Smooth muscle cell (in vitro differentiated cells): ENCODE data around the gene ADH7. TPM values are rescaled to one million over a fixed set of nuclear protein-coding genes. Genes with fewer than 3 reads are reported as not detected.

ENCODE experiments used
- DNase-seq: peaks from one replicate; lab custom pipeline; 2025; ENCODE audit not compliant: unreplicated experiment; lab: John Stamatoyannopoulos, UW
- H2AFZ ChIP-seq: fragments of 200-600 bp; sonication (generic); 2 replicates; pipeline ENCODE4 v1.6.0; 2016; ENCODE audit warnings: antibody characterized with exemption, low read depth, mild to moderate bottlenecking
- H3F3A ChIP-seq: fragments of 200-600 bp; sonication (generic); 2 replicates; pipeline ENCODE4 v1.6.0; 2017; ENCODE audit warnings: antibody characterized with exemption, low read depth
- H3K27ac ChIP-seq: fragments of 200-600 bp; sonication (generic); 2 replicates; pipeline ENCODE4 v1.5.1; 2016; ENCODE audit warnings: low read depth, mild to moderate bottlenecking
- H3K27me3 ChIP-seq: fragments of 200-600 bp; sonication (generic); 2 replicates; pipeline ENCODE4 v1.6.1; 2016; ENCODE audit warnings: low read depth, mild to moderate bottlenecking
- H3K36me3 ChIP-seq: fragments of 200-600 bp; sonication (generic); 2 replicates; pipeline ENCODE4 v1.5.1; 2016; ENCODE audit warnings: low read depth
- H3K4me1 ChIP-seq: fragments of 200-600 bp; sonication (generic); 2 replicates; pipeline ENCODE4 v1.5.1; 2016; ENCODE audit warnings: low read depth
- H3K4me2 ChIP-seq: fragments of 200-600 bp; sonication (generic); 2 replicates; pipeline ENCODE4 v1.6.0; 2016; ENCODE audit warnings: mild to moderate bottlenecking
- H3K4me3 ChIP-seq: fragments of 200-600 bp; sonication (generic); 2 replicates; pipeline ENCODE4 v1.5.1; 2016; ENCODE audit warnings: mild to moderate bottlenecking
- H3K79me2 ChIP-seq: fragments of 200-600 bp; sonication (generic); 2 replicates; pipeline ENCODE4 v1.6.0; 2016; ENCODE audit warnings: low read depth, mild to moderate bottlenecking
- H3K9ac ChIP-seq: fragments of 200-600 bp; sonication (generic); 2 replicates; pipeline ENCODE4 v1.6.0; 2016; ENCODE audit warnings: low read depth
- H3K9me3 ChIP-seq: fragments of 200-600 bp; sonication (generic); replicated peaks from 2 replicates; pipeline ENCODE4 v1.5.1; 2016; ENCODE audit warnings: low read depth
- H4K20me1 ChIP-seq: fragments of 200-600 bp; sonication (generic); 2 replicates; pipeline ENCODE4 v1.6.0; 2016; ENCODE audit warnings: low read depth
- WGBS: methylation state at CpG from one replicate; pipeline ENCODE4 v1.1.7; 2016; ENCODE audit warnings: low lambda C conversion rate; 5-methylcytosine and 5-hydroxymethylcytosine counted together
- polyA plus RNA-seq: library from polyadenylated mRNA; unstranded; fragments of >200 nt; fragmentation: Nextera tagmentation; extraction: Ambion mirVana; gene quantifications from 2 replicates; pipeline ENCODE4 v1.2.1, GENCODE V29; 2016
- total RNA-seq: library from RNA; depleted of rRNA; stranded (reverse); fragments of >200 nt; gene quantifications from 2 replicates; pipeline ENCODE4 v1.2.3, GENCODE V29; 2014
- TF ChIP-seq, protein P1 (sequence below): fragments of 200-600 bp; sonication (generic); IDR thresholded peaks from 2 replicates; pipeline ENCODE4 v1.5.1; 2017; ENCODE audit warnings: borderline replicate concordance, mild to moderate bottlenecking, antibody characterized with exemption; ENCODE audit not compliant: insufficient read depth, poor library complexity, severe bottlenecking

Gene ADH7
- total and polyA plus RNA-seq, 2 experiments from 2014 or later = not detected

- no peak overlapping the region for H3K4me3 ChIP-seq
- WGBS = 97% methylated on average over 5 of the region's 5 CpGs
- no peaks in the 10 kb centered on the region for H3K9me3 ChIP-seq
- no peaks in the 10 kb centered on the region for H4K20me1 ChIP-seq
- TF ChIP-seq, protein P1, sequence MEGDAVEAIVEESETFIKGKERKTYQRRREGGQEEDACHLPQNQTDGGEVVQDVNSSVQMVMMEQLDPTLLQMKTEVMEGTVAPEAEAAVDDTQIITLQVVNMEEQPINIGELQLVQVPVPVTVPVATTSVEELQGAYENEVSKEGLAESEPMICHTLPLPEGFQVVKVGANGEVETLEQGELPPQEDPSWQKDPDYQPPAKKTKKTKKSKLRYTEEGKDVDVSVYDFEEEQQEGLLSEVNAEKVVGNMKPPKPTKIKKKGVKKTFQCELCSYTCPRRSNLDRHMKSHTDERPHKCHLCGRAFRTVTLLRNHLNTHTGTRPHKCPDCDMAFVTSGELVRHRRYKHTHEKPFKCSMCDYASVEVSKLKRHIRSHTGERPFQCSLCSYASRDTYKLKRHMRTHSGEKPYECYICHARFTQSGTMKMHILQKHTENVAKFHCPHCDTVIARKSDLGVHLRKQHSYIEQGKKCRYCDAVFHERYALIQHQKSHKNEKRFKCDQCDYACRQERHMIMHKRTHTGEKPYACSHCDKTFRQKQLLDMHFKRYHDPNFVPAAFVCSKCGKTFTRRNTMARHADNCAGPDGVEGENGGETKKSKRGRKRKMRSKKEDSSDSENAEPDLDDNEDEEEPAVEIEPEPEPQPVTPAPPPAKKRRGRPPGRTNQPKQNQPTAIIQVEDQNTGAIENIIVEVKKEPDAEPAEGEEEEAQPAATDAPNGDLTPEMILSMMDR = no peak
- H3K9ac ChIP-seq = no peak overlapping the region
- H3K36me3 ChIP-seq = no peaks in the 10 kb centered on the region
- no peaks in the 10 kb centered on the region for H3K27me3 ChIP-seq
- no peaks in the 10 kb centered on the region for H3K4me1 ChIP-seq
- no peaks in the 10 kb centered on the region for H3F3A ChIP-seq
- no peak overlapping the region for H2AFZ ChIP-seq
- no peak overlapping the region for H3K4me2 ChIP-seq
- H3K27ac ChIP-seq = no peak overlapping the region
- DNase-seq = no peak
- no peaks in the 10 kb centered on the region for H3K79me2 ChIP-seq
Measured at GRCh38 chr4:99403380-99404184, 31.6 kb downstream of the ADH7 start.

DNA sequence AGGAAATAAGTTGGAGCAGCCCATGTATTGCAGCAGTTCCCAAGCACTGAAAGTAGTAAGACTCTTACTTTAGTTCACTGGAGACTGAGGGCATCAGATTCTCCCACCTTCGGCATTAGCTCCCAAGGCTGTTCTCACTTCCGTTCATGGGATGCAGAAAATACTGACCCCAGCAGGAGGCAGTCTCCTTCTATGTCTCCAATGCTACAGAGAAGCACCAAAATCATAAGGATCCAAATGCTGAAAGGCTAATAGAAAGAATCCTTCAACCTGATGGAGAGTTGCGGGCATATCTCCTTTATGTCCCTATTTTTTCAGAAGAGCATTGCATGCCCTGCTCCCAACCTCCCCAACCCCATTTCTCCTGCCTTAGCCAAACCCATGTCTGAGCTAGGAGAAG, 32.4 kb downstream of the ADH7 start:
- DNase-seq = no peak

DNA sequence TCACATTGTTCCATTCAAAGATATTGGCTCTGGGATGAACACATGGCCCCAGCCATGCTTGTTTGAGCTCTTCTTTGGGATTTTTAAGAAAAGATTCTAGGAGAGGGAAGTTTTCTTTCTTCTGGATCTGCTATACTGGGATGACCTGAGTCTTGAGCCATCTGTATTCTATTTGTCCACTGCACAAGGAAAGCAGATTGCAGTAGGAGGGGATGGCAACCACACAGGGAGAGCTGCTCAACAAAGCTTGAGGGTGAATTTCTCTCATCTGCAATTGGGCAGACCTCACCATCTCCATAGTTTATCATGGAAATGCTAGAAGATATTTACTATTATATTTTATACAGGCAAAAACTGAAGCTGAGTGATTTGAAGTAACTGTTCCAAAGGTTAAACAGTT, 34.3 kb downstream of the ADH7 start:
- Histone ChIP-seq H3K27ac (no peak overlapping the region), H3K4me2 (no peak overlapping the region), H3K4me3 (no peak overlapping the region), H3K27me3 (no peaks in the 10 kb centered on the region), H2AFZ (no peak overlapping the region), H3K79me2 (no peaks in the 10 kb centered on the region), H3K9me3 (no peaks in the 10 kb centered on the region), H3F3A (no peaks in the 10 kb centered on the region), H4K20me1 (no peaks in the 10 kb centered on the region), H3K9ac (no peak overlapping the region), H3K4me1 (no peaks in the 10 kb centered on the region), H3K36me3 (no peaks in the 10 kb centered on the region)
- DNase-seq = no peak
- TF ChIP-seq, protein P1 = no peak

More for the DNA sequence above, 32.4 kb downstream of the ADH7 start:
- H3K4me1 ChIP-seq = no peaks in the 10 kb centered on the region
- WGBS = 90% methylated on average over 3 of the region's 3 CpGs
- H3K27ac ChIP-seq = no peak overlapping the region
- H3K36me3 ChIP-seq = no peaks in the 10 kb centered on the region
- no peaks in the 10 kb centered on the region for H3F3A ChIP-seq
- H2AFZ ChIP-seq = no peak overlapping the region
- H3K27me3 ChIP-seq = no peaks in the 10 kb centered on the region
- H3K9me3 ChIP-seq = no peaks in the 10 kb centered on the region
- H4K20me1 ChIP-seq = no peaks in the 10 kb centered on the region
- TF ChIP-seq, protein P1 = no peak
- H3K4me2 ChIP-seq = no peak overlapping the region
- H3K79me2 ChIP-seq = no peaks in the 10 kb centered on the region
- H3K4me3 ChIP-seq = no peak overlapping the region
- H3K9ac ChIP-seq = no peak overlapping the region

GRCh38 chr4:99399017-99399416, 36.1 kb downstream of the ADH7 start:
- H3K27me3 ChIP-seq = no peaks in the 10 kb centered on the region
- no peaks in the 10 kb centered on the region for H3F3A ChIP-seq
- no peak for DNase-seq
- no peaks in the 10 kb centered on the region for H3K79me2 ChIP-seq
- no peak overlapping the region for H2AFZ ChIP-seq
- no peak overlapping the region for H3K4me3 ChIP-seq
- H3K9ac ChIP-seq = no peak overlapping the region
- no peaks in the 10 kb centered on the region for H3K9me3 ChIP-seq
- TF ChIP-seq, protein P1 = no peak
- H3K36me3 ChIP-seq = no peaks in the 10 kb centered on the region
- no peak overlapping the region for H3K27ac ChIP-seq
- H4K20me1 ChIP-seq = no peaks in the 10 kb centered on the region
- 83% methylated on average over 1 of the region's 1 CpG for WGBS
- no peaks in the 10 kb centered on the region for H3K4me1 ChIP-seq
- H3K4me2 ChIP-seq = no peak overlapping the region
